GM23248 (cell line): ENCODE data around the gene HTR4.

Experiments
- EZH2 ChIP-seq: fragments of 200-600 bp; sonication (generic); IDR thresholded peaks from 2 replicates; pipeline ENCODE4 v1.6.1; 2018; ENCODE audit warnings: antibody characterized with exemption, mild to moderate bottlenecking; ENCODE audit not compliant: insufficient read depth, poor library complexity, severe bottlenecking
- EZH2phosphoT487 ChIP-seq: fragments of 200-600 bp; sonication (generic); IDR thresholded peaks from 2 replicates; pipeline ENCODE4 v1.6.1; 2018; ENCODE audit warnings: antibody characterized with exemption, moderate library complexity, mild to moderate bottlenecking, low read depth; ENCODE audit not compliant: insufficient read depth

- TF ChIP-seq EZH2 (no peak), EZH2phosphoT487 (no peak)
Observed at GRCh38 chr5:148532969-148533670, 121.2 kb downstream of the HTR4 start.
